B cell (primary cell): ENCODE results near the gene ABHD12B.

Source experiments
- CTCF ChIP-seq: fragments of 200-600 bp; IDR thresholded peaks from one replicate; pipeline ENCODE4 v1.8.0; 2022; ENCODE audit warnings: antibody characterized with exemption, mild to moderate bottlenecking
- EZH2 ChIP-seq: IDR thresholded peaks from 2 replicates; pipeline ENCODE4 v1.6.1; 2012; ENCODE audit warnings: borderline replicate concordance, low read depth, mild to moderate bottlenecking, moderate library complexity, low read length; ENCODE audit not compliant: insufficient read depth, poor library complexity, severe bottlenecking

GRCh38 chr14:50948205-50948604 is 76.4 kb downstream of the ABHD12B start:
- no peak for TF ChIP-seq CTCF
- TF ChIP-seq EZH2 = no peak
